PC-9 (cell line): ENCODE results near the gene VGLL4. TPM values are rescaled to one million over a fixed set of nuclear protein-coding genes. Genes with fewer than 3 reads are reported as not detected.
A peak's percentile ranks its signal among the peaks of the same experiment; 100 is the strongest.

Experiments used
- BruUV-seq: library from RNA; stranded (reverse); fragments of 400-500 nt; replicated peaks from 2 replicates; lab custom pipeline; 2021; lab: Mats Ljungman, UMichigan
- CTCF ChIA-PET: fragments of 300-600 bp; sonication (Branson Sonifier 250); formaldehyde crosslinking; loops from one replicate; lab custom pipeline; 2022; ENCODE audit warnings: antibody characterized with exemption; lab: Charles Lee
- POLR2A ChIA-PET: fragments of 300-600 bp; sonication (Branson Sonifier 250); formaldehyde crosslinking; loops from one replicate; lab custom pipeline; 2022; ENCODE audit warnings: antibody characterized with exemption; ENCODE audit not compliant: unreplicated experiment; lab: Charles Lee
- DNase-seq, 2 experiments: peaks; one replicate each; pipeline versions ENCODE4 v3.0.0 to v3.0.0-alpha.2; 2015 to 2022; ENCODE audit warnings: mixed read lengths in 1 of 2
- H2AFZ ChIP-seq: fragments of 200-600 bp; sonication (generic); 2 replicates; pipeline ENCODE4 v1.8.1; 2017; ENCODE audit warnings: antibody characterized with exemption
- H3F3A ChIP-seq: fragments of 200-600 bp; sonication (generic); 2 replicates; pipeline ENCODE4 v1.8.1; 2017; ENCODE audit warnings: antibody characterized with exemption, mild to moderate bottlenecking, low read depth; ENCODE audit not compliant: insufficient read depth
- H3K27ac ChIP-seq: fragments of 200-600 bp; sonication (generic); 2 replicates; pipeline ENCODE4 v1.6.1; 2016; ENCODE audit warnings: mixed run types
- H3K27me3 ChIP-seq: fragments of 200-600 bp; sonication (generic); 2 replicates; pipeline ENCODE4 v1.6.1; 2016; ENCODE audit warnings: low read depth, mixed run types; ENCODE audit not compliant: insufficient read depth
- H3K36me3 ChIP-seq: fragments of 200-600 bp; sonication (generic); 2 replicates; pipeline ENCODE4 v1.6.1; 2016; ENCODE audit warnings: low read depth, mixed run types
- H3K4me1 ChIP-seq: fragments of 200-600 bp; sonication (generic); replicated peaks from 2 replicates; pipeline ENCODE4 v1.6.1; 2016; ENCODE audit warnings: mixed run types; ENCODE audit not compliant: insufficient read depth
- H3K4me2 ChIP-seq: fragments of 200-600 bp; sonication (generic); 2 replicates; pipeline ENCODE4 v1.6.1; 2017; ENCODE audit warnings: mixed run types
- H3K4me3 ChIP-seq: fragments of 200-600 bp; sonication (generic); 2 replicates; pipeline ENCODE4 v1.6.1; 2016; ENCODE audit warnings: mixed run types
- H3K79me2 ChIP-seq: fragments of 200-600 bp; sonication (generic); 2 replicates; pipeline ENCODE4 v1.6.1; 2017; ENCODE audit warnings: low read depth, mixed run types
- H3K9me2 ChIP-seq: fragments of 200-600 bp; sonication (generic); 2 replicates; pipeline ENCODE4 v1.8.1; 2017; ENCODE audit warnings: mild to moderate bottlenecking; ENCODE audit not compliant: insufficient read depth
- H3K9me3 ChIP-seq: fragments of 200-600 bp; sonication (generic); 2 replicates; pipeline ENCODE4 v1.8.1; 2016; ENCODE audit warnings: low read depth; ENCODE audit not compliant: insufficient read depth
- H4K20me1 ChIP-seq: fragments of 200-600 bp; sonication (generic); 2 replicates; pipeline ENCODE4 v1.8.1; 2017; ENCODE audit not compliant: insufficient read depth
- CTCF ChIP-seq: fragments of 200-600 bp; sonication (generic); conservative IDR thresholded peaks from 2 replicates; pipeline ENCODE4 v1.6.1; 2017; ENCODE audit warnings: mixed run types, antibody characterized with exemption, mild to moderate bottlenecking, moderate library complexity
- EZH2 ChIP-seq: fragments of 200-600 bp; sonication (generic); IDR thresholded peaks from 2 replicates; pipeline ENCODE4 v1.8.0; 2017; ENCODE audit warnings: antibody characterized with exemption, low read depth
- intact Hi-C: fragments of 100-400 bp; cut with micrococcal nuclease; formaldehyde crosslinking; loops from one replicate; pipeline ENCODE4 v1.10.0; 2022; ENCODE audit not compliant: unreplicated experiment
- total RNA-seq: library from RNA; stranded (reverse); gene quantifications from 2 replicates; pipeline ENCODE4 v1.2.3, GENCODE V29; 2021

VGLL4 gene
- total RNA-seq, 1 experiment from 2014 or later, result 42.2 TPM

- no peak for DNase-seq
- Histone ChIP-seq H3K79me2 (peaks cover 41% of the 10 kb centered on the region), H3K4me3 (no peak overlapping the region), H3F3A (peaks cover 6% of the 10 kb centered on the region; the same call in 1 of the 2 replicates), H3K27me3 (no peaks in the 10 kb centered on the region), H3K9me3 (no peaks in the 10 kb centered on the region), H3K4me2 (no peak overlapping the region), H3K4me1 (no peaks in the 10 kb centered on the region), H4K20me1 (peaks cover 17% of the 10 kb centered on the region; the same call in 1 of the 2 replicates), H2AFZ (no peak overlapping the region), H3K36me3 (no peaks in the 10 kb centered on the region), H3K9me2 (no peaks in the 10 kb centered on the region), H3K27ac (no peak overlapping the region)
- no TSS peak for BruUV-seq
- ChIA-PET CTCF (no interaction called here), POLR2A (interaction anchor here (0.6 kb wide), 1 partner anchor 71 kb away, joined by 8 read pairs; no protein-coding TSS in a partner anchor)
- intact Hi-C loops, result no loop called here
- TF ChIP-seq CTCF (peak; percentile 63), EZH2 (no peak)
Measured at GRCh38 chr3:11662392-11662990, 18.8 kb upstream of the VGLL4 start.

GRCh38 chr3:11661827-11662226 lies 18.1 kb upstream of the VGLL4 start:
- Histone ChIP-seq H3F3A (peaks cover 6% of the 10 kb centered on the region; the same call in 1 of the 2 replicates), H3K9me3 (no peaks in the 10 kb centered on the region), H3K27ac (no peak overlapping the region), H3K79me2 (peaks cover 47% of the 10 kb centered on the region), H3K4me2 (no peak overlapping the region), H3K27me3 (no peaks in the 10 kb centered on the region), H3K36me3 (no peaks in the 10 kb centered on the region), H2AFZ (no peak overlapping the region), H3K4me3 (no peak overlapping the region), H4K20me1 (peaks cover 22% of the 10 kb centered on the region; the same call in 1 of the 2 replicates), H3K9me2 (no peaks in the 10 kb centered on the region), H3K4me1 (no peaks in the 10 kb centered on the region)
- DNase-seq, result no peak
- ChIA-PET POLR2A (interaction anchor here (0.6 kb wide), 1 partner anchor 72 kb away, joined by 8 read pairs; no protein-coding TSS in a partner anchor), CTCF (no interaction called here)
- TF ChIP-seq CTCF (no peak), EZH2 (no peak)
- no TSS peak for BruUV-seq
- intact Hi-C loops, result no loop called here

- Histone ChIP-seq H3K27me3 (no peaks in the 10 kb centered on the region), H3K9me2 (no peaks in the 10 kb centered on the region), H3K4me1 (no peaks in the 10 kb centered on the region), H2AFZ (no peak overlapping the region), H3K4me3 (no peak overlapping the region), H3F3A (peaks cover 6% of the 10 kb centered on the region; the same call in 1 of the 2 replicates), H3K36me3 (no peaks in the 10 kb centered on the region), H3K4me2 (no peak overlapping the region), H3K79me2 (peaks cover 50% of the 10 kb centered on the region), H3K9me3 (no peaks in the 10 kb centered on the region), H3K27ac (no peak overlapping the region), H4K20me1 (peaks cover 23% of the 10 kb centered on the region; the same call in 1 of the 2 replicates)
- POLR2A ChIA-PET, result no interaction called here
- intact Hi-C loops, result no loop called here
- no TSS peak for BruUV-seq
- peak in 1 of 2 experiments; percentile 13 for DNase-seq
- CTCF ChIA-PET, result interaction anchor here (0.5 kb wide), 1 partner anchor 570 kb away, joined by 3 read pairs; no protein-coding TSS in a partner anchor
- TF ChIP-seq EZH2 (no peak), CTCF (no peak)
Measured at GRCh38 chr3:11661052-11661656, 17.4 kb upstream of the VGLL4 start.
